Fibroblast of villous mesenchyme (primary cell): ENCODE data around the gene OLIG3. TPM values are rescaled to one million over a fixed set of nuclear protein-coding genes. Genes with fewer than 3 reads are reported as not detected.

ENCODE experiments used
- DNase-seq: peaks from one replicate; pipeline ENCODE4 v3.0.0-alpha.2; 2010; ENCODE audit warnings: low read depth
- H3K4me3 ChIP-seq: 2 replicates; pipeline ENCODE4 v1.5.1; 2011; ENCODE audit warnings: low read depth, mild to moderate bottlenecking, low read length
- total RNA-seq: library from RNA; depleted of rRNA; stranded (reverse); fragments of >200 nt; gene quantifications from 2 replicates; pipeline ENCODE4 v1.2.3, GENCODE V29; 2012
- TF ChIP-seq, protein P1 (sequence below): IDR thresholded peaks from 2 replicates; pipeline ENCODE4 v1.5.1; 2012; ENCODE audit warnings: low read depth, mild to moderate bottlenecking, low read length; ENCODE audit not compliant: insufficient read depth

Gene OLIG3
- total RNA-seq, 1 donor: not detected

DNA sequence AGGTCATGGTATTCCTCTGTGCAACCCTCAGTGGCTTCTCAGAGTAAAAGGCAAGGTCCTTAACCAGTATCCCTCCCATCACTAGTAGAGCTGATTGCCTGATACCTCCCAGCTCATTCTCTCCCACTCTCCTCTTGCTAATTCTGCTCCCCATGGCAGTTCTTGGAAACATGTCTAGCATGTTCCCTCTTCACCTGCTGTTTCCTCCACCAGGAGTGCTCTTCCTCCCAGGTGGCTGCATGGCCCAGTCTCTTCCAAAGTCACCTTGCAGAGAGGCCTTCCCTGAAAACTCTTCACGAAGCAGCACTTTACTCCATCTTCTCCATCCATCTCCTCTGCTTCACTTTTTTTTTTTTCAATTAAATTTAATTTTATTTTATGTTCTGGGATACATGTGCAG lies 36.2 kb upstream of the OLIG3 start:
- TF ChIP-seq, protein P1, sequence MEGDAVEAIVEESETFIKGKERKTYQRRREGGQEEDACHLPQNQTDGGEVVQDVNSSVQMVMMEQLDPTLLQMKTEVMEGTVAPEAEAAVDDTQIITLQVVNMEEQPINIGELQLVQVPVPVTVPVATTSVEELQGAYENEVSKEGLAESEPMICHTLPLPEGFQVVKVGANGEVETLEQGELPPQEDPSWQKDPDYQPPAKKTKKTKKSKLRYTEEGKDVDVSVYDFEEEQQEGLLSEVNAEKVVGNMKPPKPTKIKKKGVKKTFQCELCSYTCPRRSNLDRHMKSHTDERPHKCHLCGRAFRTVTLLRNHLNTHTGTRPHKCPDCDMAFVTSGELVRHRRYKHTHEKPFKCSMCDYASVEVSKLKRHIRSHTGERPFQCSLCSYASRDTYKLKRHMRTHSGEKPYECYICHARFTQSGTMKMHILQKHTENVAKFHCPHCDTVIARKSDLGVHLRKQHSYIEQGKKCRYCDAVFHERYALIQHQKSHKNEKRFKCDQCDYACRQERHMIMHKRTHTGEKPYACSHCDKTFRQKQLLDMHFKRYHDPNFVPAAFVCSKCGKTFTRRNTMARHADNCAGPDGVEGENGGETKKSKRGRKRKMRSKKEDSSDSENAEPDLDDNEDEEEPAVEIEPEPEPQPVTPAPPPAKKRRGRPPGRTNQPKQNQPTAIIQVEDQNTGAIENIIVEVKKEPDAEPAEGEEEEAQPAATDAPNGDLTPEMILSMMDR: no peak
- no peak for DNase-seq
- H3K4me3 ChIP-seq: no peak overlapping the region

DNA sequence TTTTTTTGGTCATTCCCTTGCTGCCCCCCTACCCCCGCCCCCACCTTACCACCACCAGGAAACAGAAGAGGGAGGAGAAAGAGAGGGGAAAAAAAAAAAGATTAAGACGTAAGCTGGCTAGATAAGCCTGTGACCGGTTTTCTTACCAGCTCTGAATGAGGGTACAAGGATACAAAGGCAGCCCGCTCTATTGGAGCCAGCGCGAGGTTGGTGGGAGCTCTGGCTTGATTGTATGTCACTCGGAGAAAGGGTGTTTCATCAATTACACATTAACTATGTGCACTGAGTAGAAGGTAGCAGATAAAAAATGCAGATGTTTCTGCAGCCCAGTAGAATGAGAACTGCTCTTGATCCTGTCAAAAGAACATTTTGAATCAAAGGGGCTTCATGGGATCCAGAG lies 28.6 kb upstream of the OLIG3 start:
- H3K4me3 ChIP-seq: no peak overlapping the region
- no peak for DNase-seq
- TF ChIP-seq, protein P1: no peak

DNA sequence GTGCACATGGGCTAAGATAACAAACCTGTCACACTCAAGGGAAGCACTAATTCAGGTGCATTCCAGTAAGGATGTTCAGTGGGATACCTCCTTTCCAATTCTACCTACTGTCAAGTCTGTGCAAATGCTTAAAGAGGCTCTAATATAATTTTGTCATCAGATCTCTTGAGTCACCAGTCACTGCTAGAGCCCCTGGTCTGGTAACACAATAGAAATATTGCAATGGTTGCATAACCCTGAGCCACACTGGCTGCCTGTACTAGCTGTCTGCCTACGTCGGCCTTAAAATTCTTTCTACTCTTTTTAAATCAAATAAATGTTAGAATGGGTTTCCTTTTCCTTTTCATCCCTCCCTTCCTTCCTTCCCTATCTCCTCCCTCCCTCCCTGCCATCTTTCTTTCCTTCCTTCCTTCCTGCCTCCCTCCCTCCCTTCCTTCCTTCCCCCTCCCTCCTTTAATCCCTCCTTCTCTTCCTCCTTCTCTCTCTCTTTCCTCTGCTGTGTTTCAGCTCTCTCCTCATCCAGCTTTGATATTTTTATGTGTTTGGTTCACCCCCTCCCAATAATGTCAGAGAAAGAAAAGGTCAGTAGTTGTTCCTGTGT lies 28.1 kb upstream of the OLIG3 start:
- DNase-seq: no peak
- H3K4me3 ChIP-seq: no peak overlapping the region
- TF ChIP-seq, protein P1: no peak

DNA sequence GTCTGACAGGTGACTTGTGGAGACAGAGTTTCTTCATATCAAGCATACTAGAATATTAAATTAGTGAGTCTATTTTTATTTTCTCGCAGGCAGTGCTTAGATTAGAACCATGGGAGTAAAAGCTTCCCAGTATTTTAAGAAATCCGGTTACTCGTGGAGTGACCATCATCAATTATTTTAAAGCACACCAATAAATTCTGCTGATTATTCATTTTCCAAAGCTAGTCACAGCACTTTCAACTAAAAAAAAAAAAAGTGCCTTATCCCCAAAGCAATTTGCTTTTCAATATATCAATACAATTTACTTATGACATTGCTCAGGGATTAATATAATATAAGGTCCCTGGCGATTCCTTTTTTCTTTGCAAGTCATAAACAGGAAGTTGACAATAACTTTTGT lies 26.3 kb upstream of the OLIG3 start:
- TF ChIP-seq, protein P1: no peak
- H3K4me3 ChIP-seq: no peak overlapping the region
- no peak for DNase-seq

DNA sequence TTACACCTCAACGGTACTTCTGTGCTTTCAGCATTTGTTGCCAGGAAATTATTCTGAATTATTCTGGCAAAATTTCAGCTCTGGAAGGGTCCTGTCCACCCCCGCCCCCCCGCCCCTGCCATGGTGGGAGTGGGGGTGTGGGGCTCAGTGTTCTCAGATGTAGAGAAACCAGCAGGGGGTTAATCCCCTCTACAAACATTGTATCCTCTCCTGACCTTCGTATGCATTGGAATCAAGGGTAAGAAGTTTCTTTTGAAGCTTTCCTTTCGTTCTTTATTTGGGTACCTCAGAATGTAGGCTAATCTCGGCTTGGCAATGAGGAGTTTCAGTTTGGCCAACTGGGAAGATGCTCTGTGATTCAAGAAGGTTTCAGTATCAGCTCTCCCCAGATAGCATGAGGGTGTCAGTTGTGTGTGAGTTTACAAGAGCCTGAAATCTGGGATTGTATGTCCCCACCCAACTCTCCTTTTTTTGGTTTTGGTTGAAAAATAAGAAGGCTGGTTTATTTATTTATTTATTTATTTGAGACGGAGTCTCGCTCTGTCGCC lies 25.5 kb upstream of the OLIG3 start:
- DNase-seq: no peak
- no peak overlapping the region for H3K4me3 ChIP-seq
- TF ChIP-seq, protein P1: no peak

DNA sequence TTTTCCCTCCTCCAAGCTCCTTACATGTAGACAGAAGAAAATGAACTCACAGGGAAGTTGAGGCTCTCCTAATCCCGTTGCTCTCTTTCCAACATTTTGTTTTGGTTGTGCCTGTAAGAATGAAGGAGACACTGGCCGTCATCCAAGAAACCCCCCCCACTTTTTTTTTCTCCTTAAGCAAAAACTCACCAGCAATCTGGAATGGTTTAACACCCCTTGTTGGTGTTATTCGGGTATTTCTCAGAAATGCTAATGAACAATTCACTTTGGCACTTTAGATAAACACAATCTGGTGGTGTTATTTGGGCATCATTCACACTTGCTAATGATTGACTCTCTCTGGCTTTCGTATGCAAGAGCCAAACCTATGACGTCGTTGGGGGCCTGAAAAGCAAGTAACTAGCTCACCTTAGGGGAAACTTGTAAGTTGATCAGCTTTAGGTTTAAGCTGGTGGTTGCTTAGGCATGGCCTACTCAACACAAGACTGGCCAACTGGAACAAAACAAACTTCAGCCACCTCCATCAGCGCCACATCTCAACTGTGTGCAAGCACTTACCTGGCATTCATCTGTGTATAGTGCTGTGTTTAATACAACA lies 24.3 kb upstream of the OLIG3 start:
- no peak overlapping the region for H3K4me3 ChIP-seq
- TF ChIP-seq, protein P1: no peak
- DNase-seq: no peak
